Measurements from ENCODE around the gene NAPA.
"Not testable (repeated sequence)": the region's sequence is repeated elsewhere in the genome, so short reads cannot be mapped to it uniquely, and the experiment has no call there.

Gene NAPA

GRCh38 chr19:47490031-47490430, 24.8 kb downstream of the NAPA start:
- no peak for DNase-seq (ENCODE audit: low spot score)
- TF ChIP-seq, protein P1, sequence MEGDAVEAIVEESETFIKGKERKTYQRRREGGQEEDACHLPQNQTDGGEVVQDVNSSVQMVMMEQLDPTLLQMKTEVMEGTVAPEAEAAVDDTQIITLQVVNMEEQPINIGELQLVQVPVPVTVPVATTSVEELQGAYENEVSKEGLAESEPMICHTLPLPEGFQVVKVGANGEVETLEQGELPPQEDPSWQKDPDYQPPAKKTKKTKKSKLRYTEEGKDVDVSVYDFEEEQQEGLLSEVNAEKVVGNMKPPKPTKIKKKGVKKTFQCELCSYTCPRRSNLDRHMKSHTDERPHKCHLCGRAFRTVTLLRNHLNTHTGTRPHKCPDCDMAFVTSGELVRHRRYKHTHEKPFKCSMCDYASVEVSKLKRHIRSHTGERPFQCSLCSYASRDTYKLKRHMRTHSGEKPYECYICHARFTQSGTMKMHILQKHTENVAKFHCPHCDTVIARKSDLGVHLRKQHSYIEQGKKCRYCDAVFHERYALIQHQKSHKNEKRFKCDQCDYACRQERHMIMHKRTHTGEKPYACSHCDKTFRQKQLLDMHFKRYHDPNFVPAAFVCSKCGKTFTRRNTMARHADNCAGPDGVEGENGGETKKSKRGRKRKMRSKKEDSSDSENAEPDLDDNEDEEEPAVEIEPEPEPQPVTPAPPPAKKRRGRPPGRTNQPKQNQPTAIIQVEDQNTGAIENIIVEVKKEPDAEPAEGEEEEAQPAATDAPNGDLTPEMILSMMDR (IDR thresholded peaks at IDR 0.05; ENCODE audit: borderline replicate concordance, control extremely low read depth, extremely low read depth, insufficient read depth, missing control alignments): no peak
- in situ Hi-C loops (cut with MboI; ENCODE audit: low sequenced_read_pairs, unreplicated experiment): no loop called here

DNA sequence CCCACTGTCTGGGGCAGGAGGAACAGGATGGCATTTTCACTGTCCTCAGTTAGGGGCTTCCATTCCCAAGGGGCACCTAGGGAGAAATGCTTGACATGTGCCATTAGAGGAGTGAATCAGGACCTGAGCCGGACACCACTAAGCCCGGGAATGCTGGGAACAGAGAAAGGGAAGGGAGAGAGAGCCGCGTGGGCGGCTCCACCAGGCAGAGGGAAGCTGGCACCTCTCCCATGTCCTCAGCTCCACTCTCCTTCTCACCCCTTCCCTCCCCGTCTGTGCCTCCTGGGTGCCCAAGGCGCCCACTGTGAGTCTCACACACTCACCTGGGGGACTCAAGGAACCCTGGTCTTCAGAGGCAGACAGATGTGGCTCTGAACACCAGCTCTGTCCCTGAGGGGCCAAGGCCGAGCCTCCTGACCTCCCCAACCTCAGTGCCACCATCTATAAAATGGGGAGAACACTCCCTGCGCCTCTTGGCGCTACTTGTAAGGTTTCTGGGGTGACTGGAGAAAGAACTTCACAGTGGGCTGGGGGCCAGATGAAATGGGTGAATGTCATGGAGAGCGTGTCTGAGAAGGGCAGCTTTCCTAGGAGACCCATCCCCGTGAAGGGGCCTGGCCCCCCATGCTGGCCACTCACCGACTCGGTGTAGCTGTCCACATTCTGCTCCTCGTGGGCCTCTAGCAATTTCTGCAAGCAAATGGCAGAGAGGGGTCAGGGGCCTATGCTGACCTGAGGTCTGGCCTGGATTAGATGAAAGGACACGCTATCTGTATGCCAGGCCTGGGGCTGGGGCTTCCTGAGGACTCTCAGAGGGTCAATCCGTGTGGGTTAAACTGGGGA, 25.6 kb downstream of the NAPA start:
- TF ChIP-seq, protein P1 (IDR thresholded peaks at IDR 0.05; ENCODE audit: borderline replicate concordance, control extremely low read depth, extremely low read depth, insufficient read depth, missing control alignments): no peak
- in situ Hi-C loops (cut with MboI; ENCODE audit: low sequenced_read_pairs, unreplicated experiment): no loop called here
- DNase-seq (ENCODE audit: low spot score): no peak

DNA sequence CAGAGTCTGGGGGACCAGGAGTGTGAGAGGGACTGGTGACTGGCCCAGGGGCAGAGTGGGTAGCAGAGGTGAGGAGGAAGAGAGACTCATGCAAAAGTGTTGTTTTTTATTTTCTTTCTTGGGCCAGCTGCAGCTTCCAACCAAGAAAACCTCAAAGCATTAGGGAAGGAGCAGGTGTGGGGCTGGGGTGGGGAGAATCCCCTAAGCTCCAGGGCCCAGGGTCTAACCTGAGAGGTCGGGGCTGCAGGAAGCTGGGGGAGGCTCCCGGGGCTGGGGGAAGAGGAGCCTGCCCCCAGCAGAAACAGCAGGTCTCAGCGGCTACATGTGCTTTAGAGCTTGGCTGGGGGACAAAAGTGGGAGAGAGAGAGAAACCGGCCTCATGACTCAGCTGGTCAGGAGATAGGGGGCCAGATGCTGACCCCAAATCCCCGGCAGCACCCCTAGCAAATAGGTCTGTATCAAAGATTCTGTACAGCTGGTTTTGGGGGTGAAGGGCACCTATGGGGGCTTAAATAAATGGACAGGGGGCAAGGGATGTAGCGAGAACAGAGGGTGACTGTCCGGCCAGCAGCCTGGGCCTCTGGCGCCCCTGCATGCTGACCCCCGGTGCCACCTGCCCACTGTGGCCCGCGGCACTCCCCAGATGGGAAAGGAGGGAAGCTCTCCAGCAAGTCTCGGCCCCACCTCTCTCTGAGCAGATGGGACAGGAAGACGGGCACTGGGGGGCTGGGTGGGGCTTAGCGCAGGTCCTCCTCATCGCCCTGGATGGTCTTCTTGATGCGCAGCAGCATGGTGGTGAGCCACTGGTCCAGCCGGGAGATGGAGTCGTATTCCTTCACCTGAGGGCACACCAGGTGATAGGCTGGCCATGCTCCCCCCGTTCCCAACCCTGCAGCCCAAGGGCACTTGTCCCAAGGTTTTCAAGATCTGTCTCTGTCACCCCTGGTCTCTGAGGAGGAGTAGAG, 27.0 kb downstream of the NAPA start:
- TF ChIP-seq, protein P1 (IDR thresholded peaks at IDR 0.05; ENCODE audit: borderline replicate concordance, control extremely low read depth, extremely low read depth, insufficient read depth, missing control alignments): no peak
- DNase-seq (ENCODE audit: low spot score): peak; percentile 63
- in situ Hi-C loops (cut with MboI; ENCODE audit: low sequenced_read_pairs, unreplicated experiment): no loop called here

DNA sequence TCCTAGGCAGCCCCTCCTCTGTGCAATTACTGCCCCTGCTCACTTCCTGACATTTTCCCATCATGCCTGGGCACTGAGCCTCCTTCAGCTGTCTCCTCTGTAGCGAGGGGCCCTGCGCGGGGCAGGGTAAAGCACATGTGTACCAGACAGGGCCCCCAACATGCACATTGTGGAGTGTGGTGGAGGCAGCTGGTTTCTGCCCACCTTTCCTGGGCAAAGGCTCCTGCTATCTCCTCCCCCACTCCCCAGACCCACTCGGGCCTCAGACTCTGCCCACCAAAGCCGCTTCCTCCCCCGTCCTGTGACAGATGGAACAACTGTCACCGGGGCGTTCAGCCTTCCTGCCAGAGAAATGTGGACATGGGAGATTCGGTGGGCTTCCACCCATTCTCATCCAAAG, 28.0 kb downstream of the NAPA start:
- TF ChIP-seq, protein P1 (IDR thresholded peaks at IDR 0.05; ENCODE audit: borderline replicate concordance, control extremely low read depth, extremely low read depth, insufficient read depth, missing control alignments): no peak
- in situ Hi-C loops (cut with MboI; ENCODE audit: low sequenced_read_pairs, unreplicated experiment): no loop called here
- DNase-seq (ENCODE audit: low spot score): no peak

- in situ Hi-C loops (cut with MboI; ENCODE audit: low sequenced_read_pairs, unreplicated experiment); DNase-seq (ENCODE audit: low spot score): not testable (repeated sequence)
Observed at GRCh38 chr19:47486220-47486619, 28.6 kb downstream of the NAPA start.

DNA sequence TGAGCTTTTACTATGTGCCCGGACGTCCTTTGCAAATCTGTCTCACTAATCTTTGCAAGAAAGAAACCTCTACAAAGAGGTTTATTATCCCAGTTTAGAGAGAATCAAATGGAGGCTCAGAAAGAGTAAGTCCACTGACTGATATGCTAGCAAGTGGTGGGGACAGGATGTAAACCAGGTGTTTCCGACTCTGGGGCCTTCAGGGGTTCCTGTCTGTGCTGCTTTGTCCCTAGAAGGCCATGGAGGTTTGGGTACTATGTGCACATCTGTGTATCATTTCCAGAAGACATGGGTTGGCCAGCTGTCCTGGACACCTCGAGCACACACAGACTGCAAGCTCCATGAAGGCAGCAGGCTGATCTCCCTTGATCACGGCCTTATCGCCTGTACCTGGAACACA, 29.7 kb downstream of the NAPA start:
- no peak for DNase-seq (ENCODE audit: low spot score)
- in situ Hi-C loops (cut with MboI; ENCODE audit: low sequenced_read_pairs, unreplicated experiment): no loop called here
- TF ChIP-seq, protein P1 (IDR thresholded peaks at IDR 0.05; ENCODE audit: borderline replicate concordance, control extremely low read depth, extremely low read depth, insufficient read depth, missing control alignments): no peak
